ENCODE results near the gene CDKN2D. TPM values are rescaled to one million over a fixed set of nuclear protein-coding genes. Genes with fewer than 3 reads are reported as not detected.

CDKN2D gene
- total RNA-seq, 1 experiment from 2014 or later = 3.3 TPM

- TF ChIP-seq, protein P1, sequence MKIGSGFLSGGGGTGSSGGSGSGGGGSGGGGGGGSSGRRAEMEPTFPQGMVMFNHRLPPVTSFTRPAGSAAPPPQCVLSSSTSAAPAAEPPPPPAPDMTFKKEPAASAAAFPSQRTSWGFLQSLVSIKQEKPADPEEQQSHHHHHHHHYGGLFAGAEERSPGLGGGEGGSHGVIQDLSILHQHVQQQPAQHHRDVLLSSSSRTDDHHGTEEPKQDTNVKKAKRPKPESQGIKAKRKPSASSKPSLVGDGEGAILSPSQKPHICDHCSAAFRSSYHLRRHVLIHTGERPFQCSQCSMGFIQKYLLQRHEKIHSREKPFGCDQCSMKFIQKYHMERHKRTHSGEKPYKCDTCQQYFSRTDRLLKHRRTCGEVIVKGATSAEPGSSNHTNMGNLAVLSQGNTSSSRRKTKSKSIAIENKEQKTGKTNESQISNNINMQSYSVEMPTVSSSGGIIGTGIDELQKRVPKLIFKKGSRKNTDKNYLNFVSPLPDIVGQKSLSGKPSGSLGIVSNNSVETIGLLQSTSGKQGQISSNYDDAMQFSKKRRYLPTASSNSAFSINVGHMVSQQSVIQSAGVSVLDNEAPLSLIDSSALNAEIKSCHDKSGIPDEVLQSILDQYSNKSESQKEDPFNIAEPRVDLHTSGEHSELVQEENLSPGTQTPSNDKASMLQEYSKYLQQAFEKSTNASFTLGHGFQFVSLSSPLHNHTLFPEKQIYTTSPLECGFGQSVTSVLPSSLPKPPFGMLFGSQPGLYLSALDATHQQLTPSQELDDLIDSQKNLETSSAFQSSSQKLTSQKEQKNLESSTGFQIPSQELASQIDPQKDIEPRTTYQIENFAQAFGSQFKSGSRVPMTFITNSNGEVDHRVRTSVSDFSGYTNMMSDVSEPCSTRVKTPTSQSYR (CRISPR knock-in tag; IDR thresholded peaks at IDR 0.05) = no peak
- TF ChIP-seq NR3C1 (CRISPR knock-in tag; conservative IDR thresholded peaks at IDR 0.05; ENCODE audit: low read depth) (no peak), ATF1 (CRISPR knock-in tag; IDR thresholded peaks at IDR 0.05) (no peak)
These were observed 20.0 kb downstream of the CDKN2D start (continued) for GRCh38 chr19:10548746-10549276.

GRCh38 chr19:10546817-10547216 lies 22.0 kb downstream of the CDKN2D start:
- POLR2A ChIA-PET = no interaction called here
- Mint-ChIP-seq H3K36me3 (peaks cover 34% of the 10 kb centered on the region), H3K4me3 (no peak overlapping the region), H3K27ac (no peak overlapping the region), H3K9me3 (no peaks in the 10 kb centered on the region), H3K27me3 (ENCODE audit: low read depth) (no peaks in the 10 kb centered on the region), H3K4me1 (peaks cover 4% of the 10 kb centered on the region; the same call in 1 of the 2 replicates)
- TF ChIP-seq, protein P2, sequence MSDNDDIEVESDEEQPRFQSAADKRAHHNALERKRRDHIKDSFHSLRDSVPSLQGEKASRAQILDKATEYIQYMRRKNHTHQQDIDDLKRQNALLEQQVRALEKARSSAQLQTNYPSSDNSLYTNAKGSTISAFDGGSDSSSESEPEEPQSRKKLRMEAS (CRISPR knock-in tag; IDR thresholded peaks at IDR 0.05) = no peak
- TF ChIP-seq ZNF317 (CRISPR knock-in tag; IDR thresholded peaks at IDR 0.05; ENCODE audit: borderline replicate concordance, low read depth) (no peak), CREB1 (CRISPR knock-in tag; IDR thresholded peaks at IDR 0.05) (no peak), TEAD4 (CRISPR knock-in tag; IDR thresholded peaks at IDR 0.05) (no peak), ARID4B (CRISPR knock-in tag; IDR thresholded peaks at IDR 0.05; ENCODE audit: borderline replicate concordance) (no peak), TP53 (CRISPR knock-in tag; IDR thresholded peaks at IDR 0.05) (no peak), MLX (CRISPR knock-in tag; IDR thresholded peaks at IDR 0.05) (no peak), ESRRA (CRISPR knock-in tag; IDR thresholded peaks at IDR 0.05; ENCODE audit: borderline replicate concordance) (no peak), SP1 (CRISPR knock-in tag; conservative IDR thresholded peaks at IDR 0.05) (no peak)
- DNase-seq (ENCODE audit: low spot score) = no peak
- CTCF ChIA-PET = no interaction called here
- ATAC-seq = no peak

GRCh38 chr19:10544753-10545251 lies 24.0 kb downstream of the CDKN2D start:
- ChIA-PET POLR2A (no interaction called here), CTCF (interaction anchor here (5.8 kb wide), 1 partner anchor 156 kb away, joined by 51 read pairs; the partner anchor contains the start of gene QTRT1)
- TF ChIP-seq ESRRA (CRISPR knock-in tag; IDR thresholded peaks at IDR 0.05; ENCODE audit: borderline replicate concordance) = 0 out of 2 replicates have a peak, but pooled peaks have one; percentile 39
- TF ChIP-seq NR1H2 (CRISPR knock-in tag; IDR thresholded peaks at IDR 0.05) = no peak
- Mint-ChIP-seq H3K4me1 (peaks cover 4% of the 10 kb centered on the region; the same call in 1 of the 2 replicates), H3K27ac (peak overlapping the region; percentile 60; the same call in 1 of the 2 replicates), H3K9me3 (no peaks in the 10 kb centered on the region), H3K4me3 (peak overlapping the region; percentile 83), H3K27me3 (ENCODE audit: low read depth) (0 out of 2 replicates have a peak, but pooled peaks cover 2% of the 10 kb centered on the region), H3K36me3 (peaks cover 22% of the 10 kb centered on the region)
- DNase-seq (ENCODE audit: low spot score) = no peak
- no peak for ATAC-seq

Measured in WTC11 (cell line).